Neural progenitor cell (in vitro differentiated cells): Measurements from ENCODE around the gene IQGAP2.

Experiments used
- EZH2 ChIP-seq: fragments of 200-600 bp; sonication (generic); IDR thresholded peaks from 2 replicates; pipeline ENCODE4 v1.6.1; 2017; ENCODE audit warnings: antibody characterized with exemption, mild to moderate bottlenecking, moderate library complexity
- EZH2phosphoT487 ChIP-seq: fragments of 200-600 bp; sonication (generic); IDR thresholded peaks from 2 replicates; pipeline ENCODE4 v1.6.1; 2017; ENCODE audit warnings: antibody characterized with exemption
- TF ChIP-seq, protein P1 (sequence below): fragments of 200-600 bp; sonication (generic); IDR thresholded peaks from 2 replicates; pipeline ENCODE4 v1.5.1; 2017; ENCODE audit warnings: antibody characterized with exemption, mild to moderate bottlenecking

DNA sequence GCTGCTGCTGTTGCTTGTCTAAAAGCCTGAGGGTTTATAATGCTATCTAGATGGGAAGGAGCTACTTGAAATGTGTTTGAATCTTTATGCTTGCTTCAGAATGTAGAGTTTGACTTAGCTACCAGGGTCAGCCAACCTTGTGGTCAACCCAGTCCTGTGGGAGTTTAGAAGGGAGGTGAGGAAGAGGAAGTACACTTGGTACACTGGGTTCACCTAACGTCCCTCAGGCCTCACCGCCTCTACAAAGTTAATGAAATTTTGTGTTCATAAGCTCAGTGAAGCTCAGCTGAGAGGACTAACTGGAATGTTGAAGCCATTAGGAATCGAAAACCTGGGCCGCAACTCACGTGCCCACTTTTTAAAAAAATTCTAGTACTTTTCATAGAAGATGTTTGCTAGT is 10.7 kb downstream of the IQGAP2 start:
- TF ChIP-seq EZH2 (no peak), EZH2phosphoT487 (no peak)
- TF ChIP-seq, protein P1, sequence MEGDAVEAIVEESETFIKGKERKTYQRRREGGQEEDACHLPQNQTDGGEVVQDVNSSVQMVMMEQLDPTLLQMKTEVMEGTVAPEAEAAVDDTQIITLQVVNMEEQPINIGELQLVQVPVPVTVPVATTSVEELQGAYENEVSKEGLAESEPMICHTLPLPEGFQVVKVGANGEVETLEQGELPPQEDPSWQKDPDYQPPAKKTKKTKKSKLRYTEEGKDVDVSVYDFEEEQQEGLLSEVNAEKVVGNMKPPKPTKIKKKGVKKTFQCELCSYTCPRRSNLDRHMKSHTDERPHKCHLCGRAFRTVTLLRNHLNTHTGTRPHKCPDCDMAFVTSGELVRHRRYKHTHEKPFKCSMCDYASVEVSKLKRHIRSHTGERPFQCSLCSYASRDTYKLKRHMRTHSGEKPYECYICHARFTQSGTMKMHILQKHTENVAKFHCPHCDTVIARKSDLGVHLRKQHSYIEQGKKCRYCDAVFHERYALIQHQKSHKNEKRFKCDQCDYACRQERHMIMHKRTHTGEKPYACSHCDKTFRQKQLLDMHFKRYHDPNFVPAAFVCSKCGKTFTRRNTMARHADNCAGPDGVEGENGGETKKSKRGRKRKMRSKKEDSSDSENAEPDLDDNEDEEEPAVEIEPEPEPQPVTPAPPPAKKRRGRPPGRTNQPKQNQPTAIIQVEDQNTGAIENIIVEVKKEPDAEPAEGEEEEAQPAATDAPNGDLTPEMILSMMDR, result no peak
